ENCODE measurements around the gene CYP27C1.

GRCh38 chr2:127161176-127162136 is 58.6 kb downstream of the CYP27C1 start:
- TF ChIP-seq, protein P1, sequence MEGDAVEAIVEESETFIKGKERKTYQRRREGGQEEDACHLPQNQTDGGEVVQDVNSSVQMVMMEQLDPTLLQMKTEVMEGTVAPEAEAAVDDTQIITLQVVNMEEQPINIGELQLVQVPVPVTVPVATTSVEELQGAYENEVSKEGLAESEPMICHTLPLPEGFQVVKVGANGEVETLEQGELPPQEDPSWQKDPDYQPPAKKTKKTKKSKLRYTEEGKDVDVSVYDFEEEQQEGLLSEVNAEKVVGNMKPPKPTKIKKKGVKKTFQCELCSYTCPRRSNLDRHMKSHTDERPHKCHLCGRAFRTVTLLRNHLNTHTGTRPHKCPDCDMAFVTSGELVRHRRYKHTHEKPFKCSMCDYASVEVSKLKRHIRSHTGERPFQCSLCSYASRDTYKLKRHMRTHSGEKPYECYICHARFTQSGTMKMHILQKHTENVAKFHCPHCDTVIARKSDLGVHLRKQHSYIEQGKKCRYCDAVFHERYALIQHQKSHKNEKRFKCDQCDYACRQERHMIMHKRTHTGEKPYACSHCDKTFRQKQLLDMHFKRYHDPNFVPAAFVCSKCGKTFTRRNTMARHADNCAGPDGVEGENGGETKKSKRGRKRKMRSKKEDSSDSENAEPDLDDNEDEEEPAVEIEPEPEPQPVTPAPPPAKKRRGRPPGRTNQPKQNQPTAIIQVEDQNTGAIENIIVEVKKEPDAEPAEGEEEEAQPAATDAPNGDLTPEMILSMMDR (IDR thresholded peaks at IDR 0.05), result no peak
- TF ChIP-seq POLR2AphosphoS5 (IDR thresholded peaks at IDR 0.05), result no peak
